GM12891 (cell line): ENCODE results near the gene CAMK1D.

Experiments used
- DNase-seq: peaks from one replicate; pipeline ENCODE4 v3.0.0; 2011; ENCODE audit warnings: low spot score; ENCODE audit not compliant: insufficient read length
- FAIRE-seq: peaks from 2 replicates; lab custom pipeline; 2011; peaks lifted over from hg19 to GRCh38; lab: Jason Lieb, UNC
- PAX5 ChIP-seq: IDR thresholded peaks from 2 replicates; pipeline ENCODE4 v1.6.1; 2011; ENCODE audit warnings: low read length, moderate library complexity, mild to moderate bottlenecking; ENCODE audit not compliant: insufficient read depth, severe bottlenecking
- POLR2A ChIP-seq: IDR thresholded peaks from 2 replicates; pipeline ENCODE4 v1.6.1; 2011; ENCODE audit warnings: low read depth, low read length, control low read depth
- POLR2AphosphoS5 ChIP-seq: IDR thresholded peaks from 2 replicates; pipeline ENCODE4 v1.6.1; 2011; ENCODE audit warnings: low read depth, low read length, control low read depth
- POU2F2 ChIP-seq: IDR thresholded peaks from 2 replicates; pipeline ENCODE4 v1.6.1; 2011; ENCODE audit warnings: low read depth, mild to moderate bottlenecking, control low read depth, low read length, moderate library complexity
- SPI1 ChIP-seq: IDR thresholded peaks from 2 replicates; pipeline ENCODE4 v1.6.1; 2011; ENCODE audit warnings: low read depth, low read length, control low read depth
- TAF1 ChIP-seq: IDR thresholded peaks from 2 replicates; pipeline ENCODE4 v1.6.1; 2011; ENCODE audit warnings: low read depth, low read length, control low read depth

The CAMK1D gene

GRCh38 chr10:12387561-12388210, 38.3 kb downstream of the CAMK1D start:
- FAIRE-seq: no peak
- no peak for TF ChIP-seq SPI1

GRCh38 chr10:12388671-12389070, 39.3 kb downstream of the CAMK1D start:
- DNase-seq: no peak
- no peak for TF ChIP-seq POLR2A
- FAIRE-seq: peak; percentile 80

More at GRCh38 chr10:12387561-12388210, 38.3 kb downstream of the CAMK1D start:
- no peak for DNase-seq

DNA sequence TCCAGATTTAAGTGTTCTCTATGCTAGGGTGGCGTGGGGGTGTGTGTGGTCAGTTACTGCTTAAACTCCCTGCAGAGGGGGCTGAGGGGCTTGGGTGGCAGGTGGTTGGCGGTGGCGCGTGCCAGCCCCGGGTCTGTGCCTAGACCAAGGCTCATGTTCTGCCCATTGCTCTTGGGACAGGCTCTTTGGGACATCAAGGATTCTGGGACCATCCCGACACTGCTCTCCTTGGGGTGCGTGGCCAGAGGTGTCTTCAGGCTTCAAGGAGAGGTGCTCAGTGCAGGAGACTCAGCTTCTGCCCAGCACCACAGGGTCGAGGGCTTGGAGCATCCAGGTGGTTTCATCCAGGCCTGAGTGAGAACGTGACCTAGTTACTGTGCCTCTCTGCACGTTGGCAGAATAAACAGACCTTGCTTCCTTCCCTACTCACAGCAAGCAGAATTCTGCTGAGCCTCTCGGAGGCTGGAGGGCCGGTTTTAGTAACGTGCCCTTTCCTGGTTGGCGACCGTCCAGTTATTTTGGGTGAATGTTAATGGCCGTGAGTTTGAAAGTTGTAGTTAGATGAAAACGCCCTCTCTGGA, 39.9 kb downstream of the CAMK1D start:
- DNase-seq (no peak), FAIRE-seq (no peak)
- no peak for TF ChIP-seq POU2F2
- no peak for TF ChIP-seq POLR2A
- TF ChIP-seq TAF1: no peak
- no peak for TF ChIP-seq SPI1
- TF ChIP-seq PAX5: no peak
- TF ChIP-seq POLR2AphosphoS5: no peak

DNA sequence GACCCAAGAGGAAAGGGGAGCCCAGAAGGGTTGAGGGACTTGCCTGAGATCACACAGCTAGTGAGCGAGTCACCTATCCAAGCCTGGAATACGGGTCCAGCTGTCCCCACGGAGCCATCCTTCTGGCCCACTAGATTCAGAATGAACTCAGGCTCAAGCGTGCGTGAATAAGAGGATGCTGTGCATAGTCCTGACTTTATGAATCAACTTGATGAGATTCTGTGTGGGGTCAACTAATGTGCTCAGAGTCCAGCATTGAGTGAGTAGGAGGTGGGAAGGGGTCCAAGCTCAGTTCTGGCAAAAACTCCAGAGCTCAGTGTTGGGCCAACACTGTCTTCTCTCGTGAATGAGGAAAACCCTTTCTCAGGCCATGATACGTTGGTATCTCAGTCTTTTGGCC, 41.4 kb downstream of the CAMK1D start:
- TF ChIP-seq POU2F2: no peak
- no peak for TF ChIP-seq POLR2A
- TF ChIP-seq PAX5: no peak
- TF ChIP-seq TAF1: no peak
- TF ChIP-seq SPI1: no peak
- no peak for TF ChIP-seq POLR2AphosphoS5
- DNase-seq: no peak
- FAIRE-seq: peak; percentile 52

DNA sequence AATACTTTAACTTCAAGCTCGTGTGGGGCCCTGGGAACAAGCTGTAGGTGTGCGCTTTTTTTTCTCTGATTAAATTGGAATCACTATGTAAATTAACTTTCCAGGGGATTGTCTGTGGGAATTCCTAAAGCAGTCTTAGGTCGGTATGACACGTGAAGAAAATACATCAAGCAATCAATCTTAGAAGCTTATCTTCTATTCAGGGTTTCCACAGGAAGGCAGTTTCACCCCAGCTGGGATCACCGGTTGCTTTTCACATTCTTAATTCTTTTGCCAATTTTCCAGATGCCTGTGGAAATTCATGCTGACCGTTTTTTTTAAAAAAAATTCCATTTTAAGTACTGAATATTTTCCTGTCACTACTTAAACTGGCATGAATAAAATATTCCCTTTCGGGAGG, 41.9 kb downstream of the CAMK1D start:
- TF ChIP-seq SPI1 (no peak), PAX5 (no peak), POU2F2 (no peak), TAF1 (no peak), POLR2AphosphoS5 (no peak), POLR2A (no peak)
- DNase-seq: no peak
- no peak for FAIRE-seq

GRCh38 chr10:12393831-12394230, 44.5 kb downstream of the CAMK1D start:
- DNase-seq (no peak), FAIRE-seq (no peak)
- TF ChIP-seq POU2F2 (no peak), POLR2A (no peak), TAF1 (no peak), PAX5 (no peak), POLR2AphosphoS5 (no peak), SPI1 (no peak)

GRCh38 chr10:12394241-12395033, 45.1 kb downstream of the CAMK1D start:
- DNase-seq (no peak), FAIRE-seq (no peak)
- TF ChIP-seq POLR2A: no peak

- DNase-seq (no peak), FAIRE-seq (no peak)
- TF ChIP-seq PAX5: no peak
- no peak for TF ChIP-seq POLR2AphosphoS5
Measured at GRCh38 chr10:12396093-12396492, 46.7 kb downstream of the CAMK1D start.

- DNase-seq (no peak), FAIRE-seq (no peak)
- TF ChIP-seq POLR2A (no peak), TAF1 (no peak), POLR2AphosphoS5 (no peak), PAX5 (no peak), POU2F2 (no peak)
Measured at GRCh38 chr10:12396567-12396966, 47.2 kb downstream of the CAMK1D start.

DNA sequence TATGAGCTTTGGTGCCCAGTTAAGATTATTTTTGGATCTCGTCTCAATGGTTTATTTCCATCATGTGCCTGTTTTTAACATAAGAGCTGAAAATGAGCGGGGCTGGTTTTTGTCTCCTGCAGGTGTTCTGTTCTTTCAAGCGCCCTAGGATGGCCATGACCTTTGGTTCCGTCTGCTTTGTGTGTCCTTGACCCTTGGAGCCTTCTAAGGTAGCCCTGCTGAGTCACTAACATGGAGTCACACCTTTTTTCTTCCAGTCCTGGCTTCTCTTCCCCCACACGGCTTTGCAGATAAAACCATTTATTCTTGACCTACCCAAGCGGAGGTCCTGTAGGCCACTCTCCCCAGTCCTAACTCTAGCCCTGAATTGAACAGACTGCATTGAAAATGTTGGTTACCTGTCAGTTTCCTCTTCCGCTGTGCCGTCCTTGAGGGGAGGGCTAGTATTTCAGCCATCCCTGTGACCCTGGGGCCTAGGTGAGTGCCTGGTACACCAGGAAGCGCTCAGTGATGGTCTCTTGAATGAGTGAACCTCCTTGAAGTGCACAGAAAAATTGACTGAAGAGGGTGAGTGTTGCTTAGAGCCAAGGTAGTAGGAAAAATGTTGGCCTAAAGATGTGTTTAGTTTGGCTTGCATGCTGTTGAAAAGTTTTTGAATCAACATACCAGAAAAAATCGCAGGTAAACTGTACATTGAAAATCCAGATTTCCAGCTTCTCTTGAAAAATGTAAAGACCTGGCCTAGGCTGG, 48.0 kb downstream of the CAMK1D start:
- DNase-seq: no peak
- TF ChIP-seq SPI1: no peak
- TF ChIP-seq POLR2A: no peak
- no peak for TF ChIP-seq PAX5
- TF ChIP-seq POU2F2: no peak
- no peak for TF ChIP-seq TAF1
- no peak for TF ChIP-seq POLR2AphosphoS5
- no peak for FAIRE-seq
